ENCODE measurements around the gene SYCE3.
A peak's percentile ranks its signal among the peaks of the same experiment; 100 is the strongest.
"Not testable (repeated sequence)": the region's sequence is repeated elsewhere in the genome, so short reads cannot be mapped to it uniquely, and the experiment has no call there.

SYCE3 gene

GRCh38 chr22:50530580-50530876, 32.2 kb downstream of the SYCE3 start:
- no peak for DNase-seq

- DNase-seq = peak; percentile 91 to 97 (median 93)
These were observed 32.7 kb downstream of the SYCE3 start, which contains the start of gene TYMP for GRCh38 chr22:50529897-50530579. Gene TYMP (minus strand): TSS chr22:50530012. CDS start chr22:50529709, 303 bp downstream.

GRCh38 chr22:50529416-50529896, 33.3 kb downstream of the SYCE3 start:
- peak; percentile 61 to 83 (median 61) for DNase-seq

- DNase-seq = no peak
These were observed 33.9 kb downstream of the SYCE3 start for GRCh38 chr22:50528682-50529415.

- peak in 1 of 3 donors; percentile 20 for DNase-seq
These were observed 34.6 kb downstream of the SYCE3 start for GRCh38 chr22:50527921-50528681.

GRCh38 chr22:50526834-50527801, 35.6 kb downstream of the SYCE3 start:
- DNase-seq = peak; percentile 60 to 81 (median 71)

- peak; percentile 89 to 95 (median 91) for DNase-seq
These were observed 36.4 kb downstream of the SYCE3 start for GRCh38 chr22:50526108-50526833.

GRCh38 chr22:50525858-50526107, 36.9 kb downstream of the SYCE3 start:
- no peak for DNase-seq

- peak; percentile 99 for DNase-seq
These were observed 37.4 kb downstream of the SYCE3 start, which contains the start of gene SCO2 for GRCh38 chr22:50525104-50525857. Gene SCO2 (minus strand): TSS chr22:50525598. CDS start chr22:50524411, 1,187 bp downstream.

- DNase-seq = no peak
These were observed 38.0 kb downstream of the SYCE3 start for GRCh38 chr22:50524676-50525103.

GRCh38 chr22:50523806-50524675, 38.7 kb downstream of the SYCE3 start:
- peak in 1 of 3 donors; percentile 17 for DNase-seq

GRCh38 chr22:50523458-50523805, 39.3 kb downstream of the SYCE3 start:
- DNase-seq = no peak

GRCh38 chr22:50522806-50523438, 39.8 kb downstream of the SYCE3 start:
- peak in 1 of 3 donors; percentile 19 for DNase-seq

- no peak for DNase-seq
These were observed 40.4 kb downstream of the SYCE3 start for GRCh38 chr22:50522208-50522805.

- DNase-seq = no peak
These were observed 41.0 kb downstream of the SYCE3 start for GRCh38 chr22:50521710-50522109.

- DNase-seq = no peak
These were observed 41.8 kb downstream of the SYCE3 start for GRCh38 chr22:50520826-50521453.

GRCh38 chr22:50520184-50520583, 42.5 kb downstream of the SYCE3 start:
- not testable (repeated sequence) for DNase-seq

GRCh38 chr22:50519151-50519550, 43.6 kb downstream of the SYCE3 start:
- no peak for DNase-seq
